Measurements from ENCODE around the gene SEMA6B. TPM values are rescaled to one million over a fixed set of nuclear protein-coding genes. Genes with fewer than 3 reads are reported as not detected.

Gene SEMA6B
- total RNA-seq, 1 experiment from 2014 or later, result 38.4 TPM

DNA sequence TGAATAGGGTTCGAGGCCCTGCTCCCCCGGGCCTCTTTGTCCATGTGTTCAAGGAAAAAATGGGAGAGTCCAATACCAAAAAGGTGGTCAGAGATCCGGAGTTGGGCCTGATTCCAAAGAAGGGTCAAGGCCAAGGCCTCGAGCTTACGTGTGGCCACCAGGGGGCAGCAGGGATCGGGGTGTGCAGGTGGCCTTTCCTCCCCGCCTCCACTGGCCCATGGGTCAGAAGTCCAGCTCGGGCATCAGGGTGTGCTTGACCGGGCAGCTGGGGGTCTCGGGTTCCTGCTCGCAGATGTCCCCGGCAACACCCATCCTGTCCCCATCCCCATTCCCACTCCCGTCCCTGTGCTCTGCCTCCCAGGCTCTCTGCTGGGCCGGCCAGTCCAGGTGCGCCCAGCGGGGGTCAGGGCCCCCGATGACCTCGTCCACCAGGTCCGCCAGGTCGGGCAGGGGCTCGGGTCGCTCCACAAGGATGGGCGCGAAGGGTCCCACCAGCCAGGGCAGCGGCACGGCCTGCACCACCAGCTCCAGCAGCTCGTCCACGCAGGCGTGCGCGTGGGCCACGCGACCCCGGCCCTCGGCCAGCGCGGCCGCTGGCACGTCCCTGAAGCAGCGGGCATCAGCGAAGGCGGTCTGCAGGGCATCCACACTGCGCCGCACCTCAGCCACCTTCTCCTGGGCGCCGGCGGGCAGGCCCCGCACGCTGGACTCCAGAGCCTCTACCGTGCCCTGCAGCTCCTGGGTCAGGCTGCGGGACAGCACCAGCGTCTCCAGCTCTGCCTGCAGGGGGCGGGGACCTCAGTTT is 36.0 kb downstream of the SEMA6B start:
- H3K9ac ChIP-seq (ENCODE audit: extremely low read depth, insufficient read length, low read length), result no peak overlapping the region
- H3K18ac ChIP-seq (ENCODE audit: insufficient read length, low read depth, low read length), result no peak overlapping the region
- Mint-ChIP-seq H3K4me3 (no peak overlapping the region), H3K4me1 (peaks cover 3 to 4% of the 10 kb centered on the region in 2 experiments; a peak in 3 of 4 replicates), H3K27ac (no peak overlapping the region), H3K36me3 (ENCODE audit: insufficient read depth in 1 of 3, low read depth in 3 of 3) (no peaks in the 10 kb centered on the region), H3K27me3 (ENCODE audit: low read depth) (peaks cover 35% of the 10 kb centered on the region), H3K9me3 (peaks cover 0 to 2% of the 10 kb centered on the region in 2 experiments; a peak in 1 of 5 replicates)
- no peaks in the 10 kb centered on the region for H3K79me1 ChIP-seq (ENCODE audit: insufficient read depth, low read depth, low read length, poor library complexity, severe bottlenecking)
- no peak overlapping the region; the same call in 1 of the 2 replicates for H2BK15ac ChIP-seq (ENCODE audit: low read depth, low read length)
- H2BK120ac ChIP-seq (ENCODE audit: low read depth, low read length, poor library complexity, severe bottlenecking), result no peak overlapping the region
- no peak overlapping the region for H2BK12ac ChIP-seq (ENCODE audit: insufficient read length, low read depth, low read length)
- H3K4me2 ChIP-seq (ENCODE audit: insufficient read depth, insufficient read length, low read length), result no peak overlapping the region
- no peak overlapping the region for H4K5ac ChIP-seq (ENCODE audit: insufficient read length, low read depth, low read length)
- H2AFZ ChIP-seq (ENCODE audit: low read length), result no peak overlapping the region
- H3K27ac ChIP-seq (ENCODE audit: insufficient read length, low read depth, low read length), result no peak overlapping the region
- no peak overlapping the region for H3K23ac ChIP-seq (ENCODE audit: insufficient read length, low read depth, low read length)
- H4K8ac ChIP-seq (replicated peaks; ENCODE audit: insufficient read length, low read depth, low read length), result no peak overlapping the region
- H3K27me3 ChIP-seq (ENCODE audit: insufficient read depth, low read length), result no peaks in the 10 kb centered on the region
- no peak overlapping the region for H3K4ac ChIP-seq (ENCODE audit: low read depth, low read length)
- no peak overlapping the region for H3T11ph ChIP-seq (ENCODE audit: low read length)
- no peak overlapping the region for H2BK20ac ChIP-seq (ENCODE audit: low read depth, low read length, poor library complexity, severe bottlenecking)
- H4K20me1 ChIP-seq (ENCODE audit: control insufficient read depth, insufficient read depth, insufficient read length), result no peaks in the 10 kb centered on the region
- H3K56ac ChIP-seq (ENCODE audit: insufficient read length, low read depth, low read length), result no peak overlapping the region
- TF ChIP-seq, protein P1, sequence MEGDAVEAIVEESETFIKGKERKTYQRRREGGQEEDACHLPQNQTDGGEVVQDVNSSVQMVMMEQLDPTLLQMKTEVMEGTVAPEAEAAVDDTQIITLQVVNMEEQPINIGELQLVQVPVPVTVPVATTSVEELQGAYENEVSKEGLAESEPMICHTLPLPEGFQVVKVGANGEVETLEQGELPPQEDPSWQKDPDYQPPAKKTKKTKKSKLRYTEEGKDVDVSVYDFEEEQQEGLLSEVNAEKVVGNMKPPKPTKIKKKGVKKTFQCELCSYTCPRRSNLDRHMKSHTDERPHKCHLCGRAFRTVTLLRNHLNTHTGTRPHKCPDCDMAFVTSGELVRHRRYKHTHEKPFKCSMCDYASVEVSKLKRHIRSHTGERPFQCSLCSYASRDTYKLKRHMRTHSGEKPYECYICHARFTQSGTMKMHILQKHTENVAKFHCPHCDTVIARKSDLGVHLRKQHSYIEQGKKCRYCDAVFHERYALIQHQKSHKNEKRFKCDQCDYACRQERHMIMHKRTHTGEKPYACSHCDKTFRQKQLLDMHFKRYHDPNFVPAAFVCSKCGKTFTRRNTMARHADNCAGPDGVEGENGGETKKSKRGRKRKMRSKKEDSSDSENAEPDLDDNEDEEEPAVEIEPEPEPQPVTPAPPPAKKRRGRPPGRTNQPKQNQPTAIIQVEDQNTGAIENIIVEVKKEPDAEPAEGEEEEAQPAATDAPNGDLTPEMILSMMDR (conservative IDR thresholded peaks at IDR 0.05), result peak; percentile 86
- H2AK5ac ChIP-seq (ENCODE audit: insufficient read length, low read length), result no peak overlapping the region
- no peaks in the 10 kb centered on the region for H3K4me1 ChIP-seq (ENCODE audit: insufficient read depth, low read length)
- no peak overlapping the region for H2BK5ac ChIP-seq (ENCODE audit: insufficient read length, low read length)
- H3K9me3 ChIP-seq (ENCODE audit: control insufficient read depth, low read depth, low read length), result no peaks in the 10 kb centered on the region
- H3K14ac ChIP-seq (ENCODE audit: insufficient read depth, low read length), result no peak overlapping the region; the same call in 1 of the 2 replicates
- WGBS (ENCODE audit: extremely low coverage, insufficient read length, low lambda C conversion rate), result no CpG with 5 or more reads among the region's 53 CpGs
- no peak overlapping the region for H4K91ac ChIP-seq (ENCODE audit: insufficient read length, low read depth, low read length)
- H3K79me2 ChIP-seq (ENCODE audit: insufficient read depth, low read length), result no peaks in the 10 kb centered on the region
- DNase-seq, result peak; percentile 69
- H3K23me2 ChIP-seq (ENCODE audit: insufficient read length, low read depth, low read length, poor library complexity, severe bottlenecking), result no peaks in the 10 kb centered on the region

Data from H9 (cell line).